ENCODE data around the gene HAPSTR1.

HAPSTR1 gene

GRCh38 chr16:9122342-9122741 lies 30.9 kb downstream of the HAPSTR1 start:
- no peaks in the 10 kb centered on the region for H3K27me3 ChIP-seq
- peaks cover 14 to 18% of the 10 kb centered on the region in 2 experiments for H3K4me1 ChIP-seq (ENCODE audit: control insufficient read depth in 1 of 2, insufficient read depth in 1 of 2, low read depth in 1 of 2, low read length in 1 of 2)
- no peaks in the 10 kb centered on the region for H3K9me3 ChIP-seq
- H3K36me3 ChIP-seq, result peaks cover 78% of the 10 kb centered on the region
- no peak for TF ChIP-seq CTCF (IDR thresholded peaks at IDR 0.05)
- H3K27ac ChIP-seq, result peak overlapping the region; percentile 82
- H3K4me3 ChIP-seq (ENCODE audit: low read depth in 1 of 2, low read length in 1 of 2), result no peak overlapping the region

- no peaks in the 10 kb centered on the region for H3K9me3 ChIP-seq
- TF ChIP-seq CTCF (IDR thresholded peaks at IDR 0.05), result no peak
- no peak overlapping the region for H3K4me3 ChIP-seq (ENCODE audit: low read depth in 1 of 2, low read length in 1 of 2)
- H3K27ac ChIP-seq, result peak overlapping the region; percentile 82
- peaks cover 72% of the 10 kb centered on the region for H3K36me3 ChIP-seq
- no peaks in the 10 kb centered on the region for H3K27me3 ChIP-seq
- H3K4me1 ChIP-seq (ENCODE audit: control insufficient read depth in 1 of 2, insufficient read depth in 1 of 2, low read depth in 1 of 2, low read length in 1 of 2), result peaks cover 20 to 22% of the 10 kb centered on the region in 2 experiments
Measured at GRCh38 chr16:9122969-9123368, 31.5 kb downstream of the HAPSTR1 start.

- no peak overlapping the region for H3K4me3 ChIP-seq (ENCODE audit: low read depth in 1 of 2, low read length in 1 of 2)
- H3K27me3 ChIP-seq, result no peaks in the 10 kb centered on the region
- peaks cover 68% of the 10 kb centered on the region for H3K36me3 ChIP-seq
- peak overlapping the region; percentile 82 for H3K27ac ChIP-seq
- H3K9me3 ChIP-seq, result no peaks in the 10 kb centered on the region
- H3K4me1 ChIP-seq (ENCODE audit: control insufficient read depth in 1 of 2, insufficient read depth in 1 of 2, low read depth in 1 of 2, low read length in 1 of 2), result peaks cover 24 to 26% of the 10 kb centered on the region in 2 experiments
- no peak for TF ChIP-seq CTCF (IDR thresholded peaks at IDR 0.05)
Measured at GRCh38 chr16:9123401-9123800, 32.0 kb downstream of the HAPSTR1 start.

GRCh38 chr16:9123871-9124270 lies 32.4 kb downstream of the HAPSTR1 start:
- Histone ChIP-seq H3K4me3 (ENCODE audit: low read depth in 1 of 2, low read length in 1 of 2) (peak overlapping the region in 1 of 2 experiments; percentile 24), H3K27ac (peak overlapping the region; percentile 82), H3K36me3 (peaks cover 65% of the 10 kb centered on the region), H3K27me3 (no peaks in the 10 kb centered on the region), H3K4me1 (ENCODE audit: control insufficient read depth in 1 of 2, insufficient read depth in 1 of 2, low read depth in 1 of 2, low read length in 1 of 2) (peaks cover 24 to 26% of the 10 kb centered on the region in 2 experiments), H3K9me3 (no peaks in the 10 kb centered on the region)
- no peak for TF ChIP-seq CTCF (IDR thresholded peaks at IDR 0.05)

- peaks cover 24 to 26% of the 10 kb centered on the region in 2 experiments for H3K4me1 ChIP-seq (ENCODE audit: control insufficient read depth in 1 of 2, insufficient read depth in 1 of 2, low read depth in 1 of 2, low read length in 1 of 2)
- H3K4me3 ChIP-seq (ENCODE audit: low read depth in 1 of 2, low read length in 1 of 2), result peak overlapping the region in 1 of 2 experiments; percentile 24
Measured at GRCh38 chr16:9124444-9124843, 33.0 kb downstream of the HAPSTR1 start.

More at GRCh38 chr16:9124444-9124843, 33.0 kb downstream of the HAPSTR1 start:
- Histone ChIP-seq H3K9me3 (no peaks in the 10 kb centered on the region), H3K36me3 (peaks cover 61% of the 10 kb centered on the region), H3K27ac (peak overlapping the region; percentile 82), H3K27me3 (no peaks in the 10 kb centered on the region)
- TF ChIP-seq CTCF (IDR thresholded peaks at IDR 0.05), result no peak

Measured in neutrophil (primary cell).